RWPE1 (cell line): ENCODE measurements around the gene LRRC8C.

Experiments used
- CTCF ChIA-PET: fragments of 350-600 bp; sonication (Branson Sonifier 250); formaldehyde crosslinking; extraction: SDS; loops from one replicate; lab custom pipeline; 2021; lab: Yijun Ruan, JAX
- POLR2A ChIA-PET: fragments of 400-600 bp; formaldehyde crosslinking; extraction: SDS; loops from one replicate; lab custom pipeline; 2020; ENCODE audit warnings: antibody characterized with exemption; ENCODE audit not compliant: low non-redundant PET; lab: Yijun Ruan, JAX
- DNase-seq: peaks from one replicate; pipeline ENCODE4 v3.0.0; 2012; ENCODE audit warnings: low spot score
- H3K27ac ChIP-seq: fragments of 450-650 bp; 2 replicates; pipeline ENCODE4 v1.5.1; 2017
- CTCF ChIP-seq: fragments of 450-650 bp; conservative IDR thresholded peaks from 2 replicates; pipeline ENCODE4 v1.5.1; 2017; ENCODE audit warnings: low read depth, mild to moderate bottlenecking

The LRRC8C gene

DNA sequence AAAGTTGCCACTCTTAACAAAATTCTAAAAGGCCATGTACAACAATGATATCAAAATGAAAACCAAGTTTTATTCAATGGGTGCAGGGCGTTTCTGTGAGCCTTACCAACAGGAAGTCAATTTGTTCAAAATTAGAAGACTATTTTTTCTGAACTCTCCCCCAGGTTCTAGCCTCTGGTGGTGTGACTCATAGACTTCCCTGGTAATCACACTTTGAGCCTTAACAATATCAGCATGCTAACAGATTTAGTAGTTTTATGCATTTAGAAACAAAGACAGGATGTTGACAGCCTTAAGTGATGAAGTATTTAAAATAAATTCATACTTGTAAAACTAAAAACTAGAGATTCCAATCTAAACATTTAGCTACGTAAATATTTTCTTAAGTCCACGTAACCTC, 88.4 kb downstream of the LRRC8C start:
- no peak for TF ChIP-seq CTCF
- H3K27ac ChIP-seq = no peak overlapping the region
- CTCF ChIA-PET = no interaction called here
- POLR2A ChIA-PET = no interaction called here
- DNase-seq = peak; percentile 48

GRCh38 chr1:89723144-89723543, 90.2 kb downstream of the LRRC8C start:
- POLR2A ChIA-PET = no interaction called here
- CTCF ChIA-PET = no interaction called here
- DNase-seq = no peak
- no peak overlapping the region for H3K27ac ChIP-seq
- no peak for TF ChIP-seq CTCF

GRCh38 chr1:89723863-89724262, 90.9 kb downstream of the LRRC8C start:
- no peak overlapping the region for H3K27ac ChIP-seq
- no peak for DNase-seq
- TF ChIP-seq CTCF = no peak
- ChIA-PET POLR2A (no interaction called here), CTCF (interaction anchor here (0.6 kb wide), 1 partner anchor 9 kb away, joined by 3 read pairs; no protein-coding TSS in a partner anchor)

DNA sequence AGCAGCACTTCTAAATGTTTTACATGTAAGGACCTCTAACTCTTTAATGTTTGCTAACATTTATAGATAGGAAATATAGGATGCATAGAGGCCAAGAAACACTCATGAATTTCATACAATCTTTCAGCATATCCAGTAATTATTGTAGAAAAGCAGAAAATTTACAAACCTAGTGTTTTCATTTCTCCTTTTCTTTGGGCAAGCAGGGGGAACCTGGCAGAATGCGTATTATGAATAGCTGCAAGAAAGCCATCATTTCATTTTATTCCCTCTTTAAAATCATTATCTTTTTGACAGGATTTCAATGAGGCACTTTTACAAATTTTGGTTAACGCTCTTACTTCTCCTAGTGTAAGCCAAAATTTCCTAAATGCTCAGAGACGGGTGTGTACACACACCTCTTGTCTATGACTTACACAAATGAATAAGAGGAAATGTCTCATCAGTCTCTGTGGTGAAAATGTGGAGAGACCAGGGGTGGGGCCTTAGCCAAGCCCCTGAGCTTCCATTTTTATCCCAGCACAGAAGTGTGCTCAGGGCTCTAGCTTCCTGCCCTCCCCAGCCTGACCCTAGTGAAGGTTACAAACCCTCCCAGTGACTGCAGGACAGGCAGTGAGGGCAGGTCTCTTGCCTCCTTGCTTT, 91.6 kb downstream of the LRRC8C start:
- ChIA-PET CTCF (interaction anchor here (0.7 kb wide), 1 partner anchor 96 kb away, joined by 3 read pairs; the partner anchor contains the start of gene LRRC8D), POLR2A (no interaction called here)
- DNase-seq = peak; percentile 57

DNA sequence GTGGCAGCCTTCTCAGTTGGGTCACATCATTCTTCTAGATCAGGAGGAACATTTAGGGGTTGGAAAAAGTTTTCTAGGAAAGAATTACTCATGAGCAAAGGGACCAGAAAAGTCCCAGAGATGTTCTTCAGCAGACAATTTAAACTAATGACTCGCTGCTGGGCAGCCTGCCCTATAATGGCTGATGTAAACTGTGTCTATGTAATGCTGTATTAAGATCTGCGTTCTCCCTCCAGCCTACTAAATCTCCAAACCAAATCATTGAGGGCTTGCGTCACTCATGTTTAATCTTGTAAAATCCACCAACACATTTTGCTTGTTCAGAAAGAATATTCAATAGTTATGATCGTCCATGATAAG, 92.1 kb downstream of the LRRC8C start:
- peak; percentile 17 for DNase-seq
- ChIA-PET POLR2A (no interaction called here), CTCF (interaction anchor here (0.7 kb wide), 1 partner anchor 96 kb away, joined by 3 read pairs; the partner anchor contains the start of gene LRRC8D)
- TF ChIP-seq CTCF = no peak
- peak overlapping the region; percentile 76 for H3K27ac ChIP-seq

More for the DNA sequence above, 91.6 kb downstream of the LRRC8C start:
- TF ChIP-seq CTCF = no peak
- H3K27ac ChIP-seq = peak overlapping the region; percentile 76

- ChIA-PET POLR2A (no interaction called here), CTCF (no interaction called here)
- no peak for TF ChIP-seq CTCF
- DNase-seq = no peak
- no peak overlapping the region for H3K27ac ChIP-seq
Measured at GRCh38 chr1:89725631-89726030, 92.7 kb downstream of the LRRC8C start.
